IPS-20b (cell line): ENCODE data around the gene DNASE1L2.

Experiments
- H3K27ac ChIP-seq: one replicate; pipeline ENCODE4 v1.5.1; 2013; ENCODE audit warnings: low read length
- H3K27me3 ChIP-seq: 2 replicates; pipeline ENCODE4 v1.6.1; 2013; ENCODE audit warnings: mild to moderate bottlenecking, low read length, inconsistent platforms; ENCODE audit not compliant: insufficient read depth
- H3K36me3 ChIP-seq: 2 replicates; pipeline ENCODE4 v1.6.1; 2013; ENCODE audit warnings: low read depth, mild to moderate bottlenecking, inconsistent platforms, low read length, moderate library complexity; ENCODE audit not compliant: insufficient read depth
- H3K4me1 ChIP-seq: 2 replicates; pipeline ENCODE4 v1.6.1; 2013; ENCODE audit warnings: mild to moderate bottlenecking, control low read depth, inconsistent platforms, low read length, moderate library complexity; ENCODE audit not compliant: insufficient read depth
- H3K4me3 ChIP-seq: 2 replicates; pipeline ENCODE4 v1.5.1; 2013; ENCODE audit warnings: mild to moderate bottlenecking, low read length, inconsistent platforms
- H3K9ac ChIP-seq: 2 replicates; pipeline ENCODE4 v1.6.1; 2013; ENCODE audit warnings: low read depth, mild to moderate bottlenecking, inconsistent platforms, low read length, moderate library complexity
- H3K9me3 ChIP-seq: 2 replicates; pipeline ENCODE4 v1.6.1; 2013; ENCODE audit warnings: mild to moderate bottlenecking, low read depth, low read length, inconsistent platforms; ENCODE audit not compliant: insufficient read depth

Gene DNASE1L2

DNA sequence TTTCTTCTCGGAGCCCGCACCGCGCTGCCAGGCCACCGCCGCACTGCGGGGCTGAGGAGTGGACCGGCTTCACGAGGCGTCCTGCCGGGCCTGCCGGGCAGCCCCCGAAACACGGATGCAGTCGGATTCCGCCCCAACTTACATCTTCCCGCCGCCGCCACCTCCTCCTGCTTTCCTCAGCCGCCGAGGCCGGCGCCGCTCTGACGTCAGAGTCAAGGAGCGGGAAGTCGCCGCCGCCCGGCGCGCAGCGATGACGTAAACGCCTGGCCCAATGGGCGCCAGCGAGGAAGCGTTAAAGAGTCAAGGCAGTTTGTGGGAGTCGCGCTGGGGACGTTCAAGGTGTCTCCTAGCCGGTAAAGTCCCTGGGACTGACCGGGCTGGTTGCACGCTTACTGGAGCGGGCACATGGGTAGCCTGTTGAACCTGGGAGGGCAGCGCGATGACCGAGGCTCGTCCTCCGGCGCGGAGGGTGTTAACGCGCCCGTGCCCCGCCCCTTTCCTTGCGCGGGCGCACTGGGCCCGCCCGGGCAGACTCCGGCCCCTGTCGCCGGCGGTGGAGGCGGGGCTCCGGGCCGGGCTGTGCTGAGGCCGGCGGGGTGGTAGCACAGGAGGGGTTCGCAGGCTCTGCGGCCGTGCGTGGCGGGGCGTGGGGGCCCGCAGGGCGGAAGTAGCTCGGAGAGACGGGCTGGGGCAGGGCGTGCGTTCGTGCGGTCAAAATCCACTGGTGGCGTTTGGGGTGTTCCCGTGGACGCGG is 31.8 kb downstream of the DNASE1L2 start, which contains the start of gene RNPS1:
Gene RNPS1 (minus strand): TSS at position 214 of the 754 bp plus-strand sequence. CDS start 3,483 bp downstream, outside the sequence.
- Histone ChIP-seq H3K27me3 (0 out of 2 replicates have a peak, but pooled peaks cover 6% of the 10 kb centered on the region), H3K4me1 (peaks cover 11% of the 10 kb centered on the region; the same call in 1 of the 2 replicates)

DNA sequence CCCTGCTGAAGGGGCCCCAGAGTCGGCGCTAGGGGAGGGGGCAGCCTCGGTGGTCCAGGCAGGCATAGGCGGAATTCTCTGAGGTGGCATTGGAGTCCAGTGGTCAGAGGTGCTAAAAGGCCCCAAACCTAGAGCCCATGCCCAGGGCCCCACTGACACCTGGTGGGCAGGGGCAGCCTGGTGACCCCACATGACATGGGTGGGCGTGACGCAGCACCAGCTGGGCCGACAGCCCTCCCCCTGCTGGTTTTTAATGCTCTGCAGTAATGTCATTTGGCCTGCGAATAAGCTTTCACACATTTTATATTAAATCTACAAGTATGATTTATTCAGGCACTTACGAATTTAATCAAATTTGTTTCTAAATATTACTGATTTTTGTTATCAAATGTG is 33.8 kb downstream of the DNASE1L2 start:
- H3K27ac ChIP-seq: no peak overlapping the region
- H3K9me3 ChIP-seq: no peaks in the 10 kb centered on the region
- H3K4me1 ChIP-seq: peaks cover 8% of the 10 kb centered on the region; the same call in 1 of the 2 replicates
- H3K9ac ChIP-seq: no peak overlapping the region
- H3K36me3 ChIP-seq: peaks cover 15% of the 10 kb centered on the region
- H3K4me3 ChIP-seq: no peak overlapping the region
- H3K27me3 ChIP-seq: 0 out of 2 replicates have a peak, but pooled peaks cover 6% of the 10 kb centered on the region

More for the DNA sequence above, 31.8 kb downstream of the DNASE1L2 start, which contains the start of gene RNPS1:
- Histone ChIP-seq H3K36me3 (peaks cover 34% of the 10 kb centered on the region), H3K4me3 (peak within 1 kb of the TSS; percentile 98), H3K9ac (peak within 1 kb of the TSS; percentile 98), H3K27ac (peak within 1 kb of the TSS; percentile 98), H3K9me3 (no peaks in the 10 kb centered on the region)

GRCh38 chr16:2270588-2271470 is 34.6 kb downstream of the DNASE1L2 start:
- Histone ChIP-seq H3K4me1 (peaks cover 6% of the 10 kb centered on the region; the same call in 1 of the 2 replicates), H3K27ac (no peak overlapping the region), H3K27me3 (0 out of 2 replicates have a peak, but pooled peaks cover 6% of the 10 kb centered on the region), H3K9me3 (no peaks in the 10 kb centered on the region), H3K36me3 (peaks cover 8% of the 10 kb centered on the region; the same call in 1 of the 2 replicates), H3K9ac (no peak overlapping the region), H3K4me3 (no peak overlapping the region)

- Histone ChIP-seq H3K9ac (no peak overlapping the region), H3K9me3 (no peaks in the 10 kb centered on the region), H3K4me1 (peaks cover 3% of the 10 kb centered on the region; the same call in 1 of the 2 replicates), H3K27me3 (0 out of 2 replicates have a peak, but pooled peaks cover 6% of the 10 kb centered on the region), H3K36me3 (no peaks in the 10 kb centered on the region), H3K4me3 (no peak overlapping the region), H3K27ac (no peak overlapping the region)
These were observed 35.7 kb downstream of the DNASE1L2 start for GRCh38 chr16:2271848-2272461.

- Histone ChIP-seq H3K9ac (no peak overlapping the region), H3K4me3 (no peak overlapping the region), H3K36me3 (no peaks in the 10 kb centered on the region), H3K27ac (no peak overlapping the region), H3K9me3 (no peaks in the 10 kb centered on the region), H3K4me1 (peaks cover 3% of the 10 kb centered on the region; the same call in 1 of the 2 replicates), H3K27me3 (0 out of 2 replicates have a peak, but pooled peaks cover 6% of the 10 kb centered on the region)
These were observed 37.2 kb downstream of the DNASE1L2 start for GRCh38 chr16:2273484-2273883.

- no peak overlapping the region for H3K9ac ChIP-seq
- H3K4me1 ChIP-seq: peaks cover 3% of the 10 kb centered on the region; the same call in 1 of the 2 replicates
- no peak overlapping the region for H3K27ac ChIP-seq
- no peaks in the 10 kb centered on the region for H3K36me3 ChIP-seq
- no peak overlapping the region for H3K4me3 ChIP-seq
- 0 out of 2 replicates have a peak, but pooled peaks cover 5% of the 10 kb centered on the region for H3K27me3 ChIP-seq
- H3K9me3 ChIP-seq: no peaks in the 10 kb centered on the region
These were observed 37.7 kb downstream of the DNASE1L2 start for GRCh38 chr16:2273931-2274330.

DNA sequence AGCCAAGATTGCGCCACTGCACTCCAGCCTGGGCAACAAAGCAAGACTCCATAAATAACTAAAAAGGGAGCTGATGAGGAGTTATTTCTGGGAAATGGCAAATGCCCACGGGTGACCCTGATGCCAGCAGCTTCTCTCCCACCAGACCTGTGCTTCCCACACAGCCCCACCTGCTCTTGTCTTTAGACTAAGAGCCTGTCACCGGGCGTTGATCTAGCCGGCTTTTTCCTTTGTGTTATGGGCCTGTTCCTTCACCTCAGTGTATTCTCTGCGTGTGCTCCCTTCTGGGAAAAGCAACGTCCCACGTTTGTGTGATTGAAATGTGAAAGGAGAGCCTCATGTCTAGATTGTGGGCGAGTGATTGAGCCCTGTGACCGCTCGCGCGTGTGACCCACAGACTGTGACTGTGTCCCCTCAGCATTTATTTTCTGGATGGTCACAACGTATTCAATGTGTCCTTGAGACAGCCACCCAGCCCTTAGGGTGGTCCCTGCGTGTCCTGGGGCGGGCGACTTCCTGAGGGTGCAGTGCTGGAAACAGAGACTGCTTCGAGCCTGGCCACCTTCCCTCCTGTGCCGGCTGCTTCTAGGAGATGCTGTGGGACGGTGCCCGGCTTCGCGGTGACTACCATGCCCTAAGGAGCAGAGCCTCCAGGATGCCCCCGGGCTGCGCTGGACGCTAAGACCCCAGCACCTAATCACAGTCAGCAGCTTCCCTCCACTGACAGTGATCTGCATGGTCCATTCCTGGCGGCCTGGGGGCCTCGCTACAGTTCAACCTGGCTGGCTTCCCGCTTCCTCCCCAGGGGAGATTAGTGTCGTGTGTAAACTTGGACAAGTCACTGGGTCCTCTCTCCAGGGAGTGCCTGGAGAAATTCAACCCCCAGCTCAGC is 39.5 kb downstream of the DNASE1L2 start:
- Histone ChIP-seq H3K4me1 (no peaks in the 10 kb centered on the region), H3K9me3 (no peaks in the 10 kb centered on the region), H3K36me3 (no peaks in the 10 kb centered on the region), H3K9ac (no peak overlapping the region), H3K4me3 (no peak overlapping the region), H3K27ac (no peak overlapping the region), H3K27me3 (no peaks in the 10 kb centered on the region)

DNA sequence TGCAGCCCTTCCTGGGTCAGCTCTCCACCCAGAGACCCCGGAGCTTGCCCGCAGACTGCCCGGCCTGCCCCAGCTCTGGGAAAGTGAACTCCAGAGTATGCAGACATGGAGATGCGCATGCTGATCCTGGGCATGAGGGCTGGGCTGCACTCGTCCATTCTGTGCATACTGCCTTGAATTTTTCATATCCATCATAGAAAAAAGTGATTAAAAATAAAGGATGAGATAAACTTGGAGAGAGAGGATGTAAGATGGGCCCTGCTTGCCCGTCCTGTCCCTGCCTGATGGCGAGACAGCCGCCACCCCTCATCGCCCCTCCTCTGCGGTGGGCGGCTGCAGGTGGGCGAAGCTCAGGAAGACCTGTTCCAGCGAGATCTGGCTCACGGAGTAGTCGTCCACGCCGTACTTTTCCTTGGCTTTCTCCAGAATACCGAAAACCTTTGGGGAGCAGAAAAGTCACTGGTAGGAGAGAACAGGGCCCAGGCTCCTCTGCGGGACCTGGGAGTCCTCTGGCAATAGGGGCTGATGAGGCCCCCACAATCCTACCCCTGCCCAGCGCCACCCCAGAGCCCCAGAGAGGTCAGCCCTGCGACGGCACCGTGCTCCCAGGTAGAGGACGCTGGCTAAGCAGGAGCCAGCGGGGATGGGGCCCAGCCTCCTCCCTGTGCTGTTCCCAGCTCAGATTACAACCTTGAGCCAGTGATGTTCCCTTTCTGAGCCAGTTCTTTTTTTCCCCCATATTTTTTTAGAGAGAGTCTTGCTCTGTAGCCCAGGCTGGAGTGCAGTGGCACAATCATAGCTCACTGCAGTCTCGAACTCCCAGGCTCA is 40.3 kb downstream of the DNASE1L2 start:
- no peaks in the 10 kb centered on the region for H3K36me3 ChIP-seq
- no peaks in the 10 kb centered on the region for H3K27me3 ChIP-seq
- no peak overlapping the region for H3K27ac ChIP-seq
- no peaks in the 10 kb centered on the region for H3K9me3 ChIP-seq
- H3K4me1 ChIP-seq: no peaks in the 10 kb centered on the region
- H3K9ac ChIP-seq: no peak overlapping the region
- no peak overlapping the region for H3K4me3 ChIP-seq

GRCh38 chr16:2277466-2278271 is 41.4 kb downstream of the DNASE1L2 start:
- H3K4me1 ChIP-seq: no peaks in the 10 kb centered on the region
- H3K27ac ChIP-seq: no peak overlapping the region
- H3K9ac ChIP-seq: no peak overlapping the region
- no peaks in the 10 kb centered on the region for H3K9me3 ChIP-seq
- no peak overlapping the region for H3K4me3 ChIP-seq
- no peaks in the 10 kb centered on the region for H3K36me3 ChIP-seq
- no peaks in the 10 kb centered on the region for H3K27me3 ChIP-seq
